ENCODE measurements around the gene TMEM213.

The TMEM213 gene

GRCh38 chr7:138878051-138878450 lies 80.3 kb downstream of the TMEM213 start:
- no peak for DNase-seq

DNA sequence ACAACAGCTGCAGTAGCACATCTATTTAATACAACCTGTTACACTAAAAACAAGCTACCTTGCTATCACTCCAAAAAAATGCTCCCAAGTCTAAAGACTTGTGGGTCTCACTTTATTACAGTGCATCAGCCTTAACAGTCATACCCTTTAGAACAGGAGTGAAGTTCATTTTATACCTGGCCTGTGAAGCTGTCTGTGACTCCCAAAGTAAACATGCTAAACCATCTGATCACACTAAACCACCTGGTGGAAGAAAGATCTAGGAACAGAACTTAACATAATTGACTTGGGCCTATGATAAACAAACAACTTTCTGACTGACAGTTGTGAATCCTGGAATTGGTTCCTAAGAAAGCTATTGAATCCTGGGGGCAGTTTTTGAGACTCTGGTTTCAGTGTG lies 81.1 kb downstream of the TMEM213 start:
- no peak for DNase-seq

GRCh38 chr7:138879356-138879755 lies 81.6 kb downstream of the TMEM213 start:
- DNase-seq: no peak

DNA sequence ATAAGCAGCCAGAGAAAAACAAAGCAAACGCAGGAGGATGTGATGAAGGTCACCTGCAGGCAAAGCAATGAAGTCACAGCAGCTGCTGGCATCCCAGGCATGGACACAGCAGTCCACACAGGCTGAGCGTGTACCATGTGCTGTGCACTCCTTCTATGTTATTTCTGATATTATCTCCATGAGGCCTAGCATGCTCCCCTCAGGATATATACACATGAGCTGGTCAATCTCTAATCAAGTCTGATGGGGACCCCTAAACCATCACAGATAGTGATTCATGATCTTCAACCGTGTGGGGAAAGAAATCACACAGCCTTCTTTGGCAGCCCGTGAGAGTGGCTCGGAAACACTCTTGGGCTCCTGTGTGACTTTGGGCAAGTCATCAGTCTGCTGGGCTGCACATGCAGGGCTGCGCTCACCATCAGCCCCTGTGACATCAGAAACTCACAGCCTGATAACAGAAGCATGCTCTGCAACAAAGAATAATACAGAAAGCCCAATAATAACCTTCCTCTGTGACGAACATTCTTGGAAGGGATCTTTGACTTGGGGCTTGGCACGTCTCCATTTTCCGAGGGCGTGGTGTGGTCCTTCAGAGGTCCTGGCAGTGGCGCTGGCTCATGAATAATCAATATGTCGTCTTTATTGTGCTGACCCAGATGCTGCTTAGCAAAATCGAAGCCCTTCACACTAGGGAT lies 83.2 kb downstream of the TMEM213 start:
- DNase-seq: no peak

DNA sequence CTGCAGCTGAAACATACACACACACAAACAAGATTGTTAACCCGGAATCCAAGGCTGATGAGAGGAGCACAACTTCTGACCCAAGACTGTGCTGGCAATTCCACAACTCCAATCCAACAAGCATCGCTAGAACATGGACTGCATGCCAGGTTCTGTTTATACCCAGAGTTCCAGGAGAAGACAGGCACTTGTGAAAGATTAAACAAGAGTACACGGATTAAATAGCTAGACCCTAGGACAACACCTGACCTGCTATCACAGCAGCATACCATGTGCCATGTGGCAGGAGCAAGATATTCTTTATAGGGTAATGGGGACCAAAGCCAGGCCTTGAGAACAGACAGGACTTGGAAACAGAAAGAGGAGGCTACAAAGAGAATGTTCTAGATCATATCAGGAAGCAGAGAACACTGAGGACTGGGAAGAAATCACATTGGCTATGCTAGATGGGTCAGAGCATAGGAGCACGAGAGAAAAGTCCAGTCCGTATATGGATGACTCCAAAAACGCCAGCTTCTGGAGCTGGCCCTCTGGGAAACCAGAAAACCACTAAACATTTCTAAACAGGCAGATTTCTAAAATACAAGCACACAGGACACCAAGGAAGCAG lies 83.9 kb downstream of the TMEM213 start:
- no peak for DNase-seq

DNA sequence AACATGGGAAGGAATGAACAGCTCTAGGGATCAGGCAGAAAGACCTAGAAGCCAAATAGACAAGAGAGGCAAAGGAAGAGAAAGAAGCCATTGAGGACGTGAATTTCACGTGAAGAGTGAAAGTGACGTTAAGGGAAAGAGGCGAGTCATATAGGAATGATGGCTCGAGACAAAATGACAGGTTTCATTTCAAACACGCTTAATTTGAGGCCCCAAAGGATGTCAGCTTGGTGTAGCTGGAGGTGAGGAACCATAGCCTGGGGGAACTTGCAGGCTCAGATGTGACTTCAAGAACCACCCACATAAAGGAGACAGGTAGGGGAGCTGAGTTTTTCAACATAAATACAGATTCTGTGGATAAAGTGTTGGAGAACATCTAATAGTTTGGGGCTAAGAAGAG lies 84.5 kb downstream of the TMEM213 start:
- DNase-seq: no peak

DNA sequence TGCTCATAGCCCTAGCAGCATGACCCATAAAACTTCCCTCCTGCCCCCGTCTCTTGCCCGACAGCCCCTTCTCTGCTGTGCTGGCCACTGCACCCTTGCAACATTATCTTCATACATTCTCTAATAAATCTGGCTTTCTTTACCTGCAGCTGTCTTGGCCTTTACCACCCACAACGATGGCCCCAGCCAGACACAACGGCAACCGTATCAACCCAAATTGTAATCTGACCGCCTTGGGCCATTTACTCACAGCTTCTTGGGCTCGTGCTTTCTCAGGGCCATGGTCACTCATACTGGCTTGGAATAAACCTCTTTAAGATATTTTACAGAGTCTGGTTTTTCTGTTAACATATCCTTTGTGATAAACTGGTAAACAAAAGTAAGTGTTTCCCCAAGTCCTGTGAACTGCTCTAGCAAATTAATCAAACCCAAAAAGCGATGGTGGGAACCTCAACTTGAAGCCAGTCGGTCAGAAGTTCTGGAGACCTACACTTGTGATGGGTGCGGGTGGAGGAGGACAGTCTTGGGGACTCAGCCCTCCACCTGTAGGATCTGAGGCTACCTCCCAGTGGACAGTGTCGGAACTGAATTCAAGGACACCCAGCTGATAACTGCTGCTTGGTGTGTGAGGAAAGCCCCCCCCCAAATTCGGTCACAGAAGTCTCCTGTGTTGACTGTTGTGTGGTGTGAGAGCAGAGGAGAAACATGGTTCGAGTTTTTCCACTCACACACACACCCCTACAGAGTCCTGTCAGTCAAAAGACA lies 87.8 kb downstream of the TMEM213 start:
- no peak for DNase-seq

GRCh38 chr7:138886501-138886917 lies 88.7 kb downstream of the TMEM213 start:
- peak; percentile 34 for DNase-seq

DNA sequence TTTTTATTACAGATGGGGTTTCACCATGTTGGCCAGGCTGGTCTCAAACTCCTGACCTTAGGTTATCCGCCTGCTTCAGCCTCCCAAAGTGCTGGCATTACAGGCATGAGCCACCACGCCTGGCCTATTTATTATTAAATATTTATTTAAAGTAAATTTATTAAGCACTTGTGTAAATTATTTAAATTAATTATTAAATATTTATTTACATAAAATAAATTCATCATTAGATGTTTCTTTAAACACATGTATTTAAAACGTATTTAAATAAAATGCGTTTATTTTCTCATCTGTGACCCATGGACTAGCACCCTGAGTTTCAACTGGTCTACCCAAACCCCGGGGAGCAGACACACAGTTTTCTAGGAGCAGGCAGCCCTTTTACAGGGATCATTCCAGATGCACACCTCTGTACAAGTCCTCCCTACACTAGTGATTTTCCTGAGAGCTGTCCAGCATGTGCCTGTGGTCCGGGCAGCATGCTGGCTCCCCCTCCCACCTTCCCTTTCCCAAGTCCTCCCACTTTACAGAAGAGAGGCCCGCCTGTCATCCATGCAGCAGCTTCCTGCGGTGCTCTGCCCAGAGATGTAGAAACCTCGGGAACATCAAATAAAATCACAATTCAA lies 89.4 kb downstream of the TMEM213 start:
- DNase-seq: no peak

Data from NCI-H524 treated with DMSO at 0.1 percent for 48 hours (cell line).